Neural cell (in vitro differentiated cells): Measurements from ENCODE around the gene PHLDA1. TPM values are rescaled to one million over a fixed set of nuclear protein-coding genes. Genes with fewer than 3 reads are reported as not detected.

Source experiments
- H2AFZ ChIP-seq: fragments of 200-600, 300-800 bp; sonication (generic), shearing (Covaris generic); 2 replicates; pipeline ENCODE4 v1.6.0; 2014; ENCODE audit warnings: low read depth, mild to moderate bottlenecking, antibody characterized with exemption, low read length, moderate library complexity
- H3F3A ChIP-seq: fragments of 200-600 bp; shearing (Covaris generic); 2 replicates; pipeline ENCODE4 v1.6.1; 2016; ENCODE audit warnings: mild to moderate bottlenecking, moderate library complexity, mixed read lengths, antibody characterized with exemption, low read length; ENCODE audit not compliant: insufficient read depth, poor library complexity, severe bottlenecking
- H3K27ac ChIP-seq: fragments of 200-600, 300-800 bp; sonication (generic), shearing (Covaris generic); 2 replicates; pipeline ENCODE4 v1.5.1; 2014; ENCODE audit warnings: mild to moderate bottlenecking, low read length, moderate library complexity
- H3K27me3 ChIP-seq: fragments of 300-800, 200-600 bp; sonication (generic), shearing (Covaris generic); 2 replicates; pipeline ENCODE4 v1.6.0; 2014; ENCODE audit warnings: mild to moderate bottlenecking, low read depth, low read length, moderate library complexity; ENCODE audit not compliant: insufficient read depth
- H3K36me3 ChIP-seq: fragments of 300-800, 200-600 bp; sonication (generic), shearing (Covaris generic); 2 replicates; pipeline ENCODE4 v1.5.1; 2014; ENCODE audit warnings: mild to moderate bottlenecking, antibody characterized with exemption, low read length, moderate library complexity; ENCODE audit not compliant: insufficient read depth
- H3K4me2 ChIP-seq: fragments of 300-800, 200-600 bp; sonication (generic), shearing (Covaris generic); 2 replicates; pipeline ENCODE4 v1.6.0; 2014; ENCODE audit warnings: mild to moderate bottlenecking, low read length
- H3K4me3 ChIP-seq: fragments of 300-800, 200-600 bp; sonication (generic), shearing (Covaris generic); 2 replicates; pipeline ENCODE4 v1.5.1; 2014; ENCODE audit warnings: mild to moderate bottlenecking, low read length, moderate library complexity
- H3K79me2 ChIP-seq: fragments of 200-600 bp; shearing (Covaris generic); replicated peaks from 2 replicates; pipeline ENCODE4 v1.6.0; 2014; ENCODE audit warnings: mild to moderate bottlenecking, low read length, moderate library complexity; ENCODE audit not compliant: insufficient read depth
- H3K9ac ChIP-seq: fragments of 300-800, 200-600 bp; sonication (generic), shearing (Covaris generic); 2 replicates; pipeline ENCODE4 v1.6.1; 2016; ENCODE audit warnings: mild to moderate bottlenecking, low read length, mixed read lengths
- H3K9me2 ChIP-seq: fragments of 200-600 bp; shearing (Covaris generic); 2 replicates; pipeline ENCODE4 v1.6.1; 2016; ENCODE audit warnings: mild to moderate bottlenecking, low read length, mixed read lengths; ENCODE audit not compliant: insufficient read depth
- H3K9me3 ChIP-seq: fragments of 200-600, 300-800 bp; sonication (generic), shearing (Covaris generic); 2 replicates; pipeline ENCODE4 v1.6.1; 2016; ENCODE audit warnings: mild to moderate bottlenecking, mixed run types, low read length, moderate library complexity, mixed read lengths
- H4K20me1 ChIP-seq: fragments of 200-600 bp; shearing (Covaris generic); 2 replicates; pipeline ENCODE4 v1.6.1; 2016; ENCODE audit warnings: mild to moderate bottlenecking, mixed run types; ENCODE audit not compliant: insufficient read depth
- CTCF ChIP-seq: fragments of 450-650 bp; IDR thresholded peaks from 2 replicates; pipeline ENCODE4 v1.5.1; 2014; ENCODE audit warnings: antibody characterized with exemption, mild to moderate bottlenecking, moderate library complexity; ENCODE audit not compliant: poor library complexity, severe bottlenecking
- EP300 ChIP-seq: fragments of 450-650 bp; conservative IDR thresholded peaks from 2 replicates; pipeline ENCODE4 v1.6.1; 2014; ENCODE audit warnings: antibody characterized with exemption, mild to moderate bottlenecking, moderate library complexity; ENCODE audit not compliant: poor library complexity, severe bottlenecking
- EZH2 ChIP-seq: fragments of 200-600, 300-800 bp; shearing (Covaris generic), sonication (generic); IDR thresholded peaks from 2 replicates; pipeline ENCODE4 v1.6.1; 2014; ENCODE audit warnings: antibody characterized with exemption, low read length, borderline replicate concordance, mild to moderate bottlenecking; ENCODE audit not compliant: insufficient read depth, poor library complexity, severe bottlenecking
- MXI1 ChIP-seq: fragments of 450-650 bp; conservative IDR thresholded peaks from 2 replicates; pipeline ENCODE4 v1.6.1; 2014; ENCODE audit warnings: antibody characterized with exemption, mild to moderate bottlenecking; ENCODE audit not compliant: poor library complexity, severe bottlenecking
- POLR2AphosphoS5 ChIP-seq: IDR thresholded peaks from 2 replicates; pipeline ENCODE4 v1.6.1; 2012
- RAD21 ChIP-seq: fragments of 450-650 bp; conservative IDR thresholded peaks from 2 replicates; pipeline ENCODE4 v1.6.1; 2014; ENCODE audit warnings: antibody characterized with exemption, mild to moderate bottlenecking, moderate library complexity
- SMC3 ChIP-seq: fragments of 450-650 bp; conservative IDR thresholded peaks from 2 replicates; pipeline ENCODE4 v1.6.1; 2014; ENCODE audit warnings: antibody characterized with exemption, mild to moderate bottlenecking, moderate library complexity; ENCODE audit not compliant: poor library complexity
- TAF1 ChIP-seq: IDR thresholded peaks from 2 replicates; pipeline ENCODE4 v1.6.1; 2012; ENCODE audit warnings: low read depth
- polyA plus RNA-seq: library from polyadenylated mRNA; depleted of rRNA; stranded (reverse); fragments of >200 nt; gene quantifications from 2 replicates; pipeline ENCODE4 v1.2.3, GENCODE V29; 2014
- TF ChIP-seq, protein P1 (sequence below): IDR thresholded peaks from 2 replicates; pipeline ENCODE4 v1.6.1; 2012; ENCODE audit warnings: borderline replicate concordance

Gene PHLDA1
- polyA plus RNA-seq, 1 donor from 2014 or later, result 8.5 TPM

DNA sequence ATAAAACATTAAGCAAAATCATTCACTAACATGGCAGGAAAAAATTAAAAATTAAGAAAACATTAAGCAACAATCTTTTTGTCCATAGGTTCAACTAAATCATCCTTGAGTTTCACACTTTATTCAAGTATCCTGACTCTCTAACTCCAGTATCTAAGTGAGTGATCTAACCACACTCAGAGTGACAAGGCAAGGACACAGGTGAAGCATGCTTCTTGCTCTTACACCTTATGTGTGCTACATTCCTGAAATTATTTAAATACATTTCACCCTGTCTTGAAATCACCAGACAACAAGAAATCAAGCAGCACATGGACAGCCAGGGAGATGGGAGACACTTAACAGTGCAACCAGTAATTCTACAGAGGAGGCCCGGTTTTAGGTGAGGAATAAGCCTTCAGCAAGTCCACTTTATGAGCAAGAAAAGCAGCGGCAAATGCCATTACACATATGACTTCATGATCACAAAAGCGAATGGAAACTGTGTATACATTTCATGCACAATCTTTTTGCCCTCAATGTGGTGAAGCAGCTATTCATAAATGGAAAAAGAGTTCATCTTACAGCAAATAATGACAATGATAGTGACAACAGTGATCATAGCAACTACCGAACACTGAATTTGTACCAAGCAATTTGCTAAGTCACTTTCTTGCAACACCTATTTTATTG is 37.4 kb downstream of the PHLDA1 start:
- no peaks in the 10 kb centered on the region for H3K36me3 ChIP-seq
- H3K27ac ChIP-seq, result no peak overlapping the region
- no peaks in the 10 kb centered on the region for H3K9me2 ChIP-seq
- H3K9ac ChIP-seq, result no peak overlapping the region
- no peaks in the 10 kb centered on the region for H3K27me3 ChIP-seq
- no peaks in the 10 kb centered on the region for H3F3A ChIP-seq
- no peaks in the 10 kb centered on the region for H3K9me3 ChIP-seq
- no peak overlapping the region for H2AFZ ChIP-seq
- H3K4me3 ChIP-seq, result no peak overlapping the region
- no peaks in the 10 kb centered on the region for H4K20me1 ChIP-seq
- TF ChIP-seq EZH2, result no peak
- TF ChIP-seq TAF1, result no peak
- no peak for TF ChIP-seq CTCF
- TF ChIP-seq POLR2AphosphoS5, result no peak
- TF ChIP-seq EP300, result no peak
- TF ChIP-seq RAD21, result no peak
- TF ChIP-seq, protein P1, sequence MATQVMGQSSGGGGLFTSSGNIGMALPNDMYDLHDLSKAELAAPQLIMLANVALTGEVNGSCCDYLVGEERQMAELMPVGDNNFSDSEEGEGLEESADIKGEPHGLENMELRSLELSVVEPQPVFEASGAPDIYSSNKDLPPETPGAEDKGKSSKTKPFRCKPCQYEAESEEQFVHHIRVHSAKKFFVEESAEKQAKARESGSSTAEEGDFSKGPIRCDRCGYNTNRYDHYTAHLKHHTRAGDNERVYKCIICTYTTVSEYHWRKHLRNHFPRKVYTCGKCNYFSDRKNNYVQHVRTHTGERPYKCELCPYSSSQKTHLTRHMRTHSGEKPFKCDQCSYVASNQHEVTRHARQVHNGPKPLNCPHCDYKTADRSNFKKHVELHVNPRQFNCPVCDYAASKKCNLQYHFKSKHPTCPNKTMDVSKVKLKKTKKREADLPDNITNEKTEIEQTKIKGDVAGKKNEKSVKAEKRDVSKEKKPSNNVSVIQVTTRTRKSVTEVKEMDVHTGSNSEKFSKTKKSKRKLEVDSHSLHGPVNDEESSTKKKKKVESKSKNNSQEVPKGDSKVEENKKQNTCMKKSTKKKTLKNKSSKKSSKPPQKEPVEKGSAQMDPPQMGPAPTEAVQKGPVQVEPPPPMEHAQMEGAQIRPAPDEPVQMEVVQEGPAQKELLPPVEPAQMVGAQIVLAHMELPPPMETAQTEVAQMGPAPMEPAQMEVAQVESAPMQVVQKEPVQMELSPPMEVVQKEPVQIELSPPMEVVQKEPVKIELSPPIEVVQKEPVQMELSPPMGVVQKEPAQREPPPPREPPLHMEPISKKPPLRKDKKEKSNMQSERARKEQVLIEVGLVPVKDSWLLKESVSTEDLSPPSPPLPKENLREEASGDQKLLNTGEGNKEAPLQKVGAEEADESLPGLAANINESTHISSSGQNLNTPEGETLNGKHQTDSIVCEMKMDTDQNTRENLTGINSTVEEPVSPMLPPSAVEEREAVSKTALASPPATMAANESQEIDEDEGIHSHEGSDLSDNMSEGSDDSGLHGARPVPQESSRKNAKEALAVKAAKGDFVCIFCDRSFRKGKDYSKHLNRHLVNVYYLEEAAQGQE, result no peak
- TF ChIP-seq MXI1, result no peak
- no peak for TF ChIP-seq SMC3
- H3K4me2 ChIP-seq, result no peak overlapping the region
- H3K79me2 ChIP-seq, result no peaks in the 10 kb centered on the region

DNA sequence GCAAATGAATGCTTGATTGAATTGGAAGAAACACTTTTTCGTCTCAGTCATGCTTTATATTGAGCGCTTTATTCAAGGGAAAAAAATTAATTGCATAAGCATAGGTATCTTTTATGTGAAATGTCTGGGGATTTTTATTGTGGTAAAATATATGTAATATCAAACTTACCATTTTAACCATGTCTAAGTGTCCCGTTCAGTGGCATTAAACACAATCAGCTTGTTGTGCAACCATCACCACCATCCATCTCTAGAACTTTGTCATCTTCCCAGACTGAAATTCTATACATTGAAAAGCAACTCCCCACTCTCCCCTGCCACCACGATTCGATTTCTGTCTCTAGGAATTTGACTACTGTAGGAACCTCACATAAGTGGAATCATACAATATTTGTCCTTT is 39.8 kb downstream of the PHLDA1 start:
- H3K27ac ChIP-seq, result no peak overlapping the region
- no peak overlapping the region for H3K4me2 ChIP-seq
- no peaks in the 10 kb centered on the region for H3K79me2 ChIP-seq
- H2AFZ ChIP-seq, result no peak overlapping the region
- H3K9ac ChIP-seq, result no peak overlapping the region
- H3K4me3 ChIP-seq, result no peak overlapping the region
- no peaks in the 10 kb centered on the region for H4K20me1 ChIP-seq
- no peaks in the 10 kb centered on the region for H3K27me3 ChIP-seq
- no peaks in the 10 kb centered on the region for H3K9me2 ChIP-seq
- H3K36me3 ChIP-seq, result no peaks in the 10 kb centered on the region
- H3F3A ChIP-seq, result no peaks in the 10 kb centered on the region
- H3K9me3 ChIP-seq, result no peaks in the 10 kb centered on the region
- no peak for TF ChIP-seq TAF1
- no peak for TF ChIP-seq SMC3
- TF ChIP-seq EP300, result no peak
